Non-pigmented ciliary epithelial cell (primary cell): ENCODE data around the gene PDE1C.

Experiments
- DNase-seq: peaks from one replicate; pipeline ENCODE4 v3.0.0-alpha.2; 2010; ENCODE audit warnings: low read depth

PDE1C gene

GRCh38 chr7:31991406-31991805 lies 78.8 kb downstream of the PDE1C start:
- DNase-seq, result no peak

- DNase-seq, result no peak
Observed at GRCh38 chr7:31986878-31987518, 83.2 kb downstream of the PDE1C start.

GRCh38 chr7:31982962-31983361 lies 87.2 kb downstream of the PDE1C start:
- no peak for DNase-seq

- DNase-seq, result no peak
Observed at GRCh38 chr7:31981874-31982390, 88.3 kb downstream of the PDE1C start.

DNA sequence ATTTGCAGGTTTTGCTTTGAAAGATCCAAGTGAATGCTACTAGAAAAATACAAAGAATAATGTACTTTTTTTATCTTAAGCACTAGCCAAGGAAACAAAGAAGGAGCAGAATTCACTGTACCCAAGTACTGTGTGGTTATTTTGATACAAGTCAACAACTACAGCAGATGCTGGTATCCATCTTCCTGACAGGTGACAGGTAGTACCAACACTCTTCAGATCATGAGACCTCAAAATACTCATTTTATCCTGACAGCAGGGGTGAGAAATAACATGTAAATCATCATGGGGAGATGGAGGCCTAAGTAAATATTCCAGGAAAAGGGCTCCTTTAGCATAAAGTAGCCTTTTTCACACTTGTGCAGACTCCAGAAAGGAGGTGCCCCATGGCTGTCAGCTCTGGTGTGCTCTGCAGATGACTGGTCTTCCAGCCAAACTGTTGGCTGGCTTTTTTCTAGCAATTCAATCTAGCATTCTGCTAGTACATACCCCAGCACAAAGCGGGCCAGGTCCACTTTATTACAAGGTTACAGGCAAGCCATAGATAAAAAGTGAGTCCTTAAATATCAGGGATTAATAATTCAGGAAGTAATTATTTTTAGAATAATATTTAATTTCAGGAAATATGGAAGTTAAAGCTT lies 90.4 kb downstream of the PDE1C start:
- DNase-seq, result no peak

GRCh38 chr7:31975546-31975945 lies 94.7 kb downstream of the PDE1C start:
- DNase-seq, result no peak

GRCh38 chr7:31974351-31974750 lies 95.9 kb downstream of the PDE1C start:
- no peak for DNase-seq

DNA sequence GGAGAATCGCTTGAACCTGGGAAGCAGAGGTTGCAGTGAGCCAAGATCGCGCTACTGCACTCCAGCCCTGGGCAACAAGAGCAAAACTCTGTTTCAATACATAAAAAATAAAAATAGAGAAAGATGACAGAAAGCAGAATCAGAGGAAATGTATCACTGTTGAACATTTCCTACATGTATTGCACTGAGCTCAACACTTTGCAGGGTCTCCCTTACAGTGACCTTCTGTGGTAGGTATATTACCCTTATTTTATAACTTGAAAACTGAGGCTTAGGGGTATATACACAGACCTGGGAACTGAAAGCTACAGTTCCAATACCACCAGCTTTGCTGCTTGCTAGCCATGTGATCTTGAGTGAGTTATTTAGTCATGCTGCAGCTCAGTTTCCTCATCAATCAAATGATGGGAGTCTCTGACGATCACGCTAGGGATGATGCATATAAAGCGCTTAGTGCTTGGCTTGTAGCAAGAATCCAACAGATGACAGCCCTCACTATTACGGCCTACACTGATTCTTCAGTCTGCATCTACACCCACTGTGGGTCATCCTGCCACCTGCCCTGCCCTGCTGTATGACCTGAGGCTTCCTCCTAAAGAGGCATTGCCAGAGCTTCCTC lies 99.0 kb downstream of the PDE1C start:
- DNase-seq, result no peak

- DNase-seq, result no peak
Observed at GRCh38 chr7:31970501-31970900, 99.7 kb downstream of the PDE1C start.

- no peak for DNase-seq
Observed at GRCh38 chr7:31963569-31964175, 106.5 kb downstream of the PDE1C start.

- DNase-seq, result no peak
Observed at GRCh38 chr7:31962246-31962645, 108.0 kb downstream of the PDE1C start.

DNA sequence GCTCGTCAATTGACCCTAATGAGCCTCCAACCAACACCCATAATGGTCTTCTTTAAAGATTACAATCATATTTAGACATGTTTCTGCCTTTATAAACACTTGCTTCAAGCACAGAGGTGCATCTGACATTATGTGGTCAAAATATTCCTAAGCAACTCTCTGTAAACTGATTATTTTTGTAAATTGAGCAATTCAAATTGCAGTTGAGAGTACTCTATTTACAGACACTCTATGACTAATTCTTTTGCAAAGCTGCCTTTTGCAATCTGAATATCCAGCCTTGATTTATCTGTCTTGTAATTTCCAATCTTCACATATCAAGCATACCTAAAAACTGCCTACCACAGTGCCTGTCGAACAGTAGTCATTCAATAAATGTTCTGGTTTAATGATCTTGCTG lies 112.0 kb downstream of the PDE1C start:
- DNase-seq, result no peak

DNA sequence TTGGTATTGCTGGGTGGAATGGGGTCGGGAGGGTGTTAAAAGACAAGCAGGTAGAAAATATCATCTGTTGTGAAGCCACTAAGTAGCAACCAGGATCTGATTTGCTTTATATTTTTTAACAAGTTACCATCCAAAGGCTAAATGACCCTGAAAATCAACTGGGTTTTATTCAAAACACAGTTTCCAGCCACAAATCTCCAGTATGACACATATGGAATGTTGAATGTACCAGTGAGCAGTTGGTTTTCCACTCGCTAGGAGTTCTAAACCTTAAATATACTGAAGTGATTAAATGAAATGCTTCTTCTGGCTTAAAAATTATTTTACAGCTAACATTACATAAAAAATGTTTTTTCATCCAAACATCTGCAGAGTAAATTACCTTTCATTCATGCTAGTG lies 112.5 kb downstream of the PDE1C start:
- DNase-seq, result no peak

- no peak for DNase-seq
Observed at GRCh38 chr7:31957090-31957720, 113.0 kb downstream of the PDE1C start.

DNA sequence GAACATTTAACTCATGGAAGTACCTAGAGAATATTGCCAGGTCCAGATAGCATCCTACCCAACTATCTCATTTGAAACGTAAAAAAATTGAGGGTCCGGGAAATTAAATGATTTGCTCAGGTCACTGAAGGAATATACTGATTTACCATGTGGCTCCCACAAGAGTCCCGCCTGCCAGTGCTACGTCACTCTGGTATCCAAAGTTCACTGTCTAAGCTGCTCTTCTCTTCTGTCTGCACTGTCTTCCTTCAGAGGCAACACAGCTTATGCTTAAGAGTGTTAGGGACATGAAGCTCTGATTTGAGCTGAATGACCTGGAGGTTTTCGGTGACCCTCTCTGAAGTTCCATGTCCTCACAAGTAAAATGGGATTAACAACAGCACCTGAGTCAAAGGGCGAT lies 114.6 kb downstream of the PDE1C start:
- DNase-seq, result no peak

GRCh38 chr7:31955021-31955420 lies 115.2 kb downstream of the PDE1C start:
- no peak for DNase-seq

GRCh38 chr7:31954500-31954899 lies 115.7 kb downstream of the PDE1C start:
- DNase-seq, result no peak

- no peak for DNase-seq
Observed at GRCh38 chr7:31953432-31953831, 116.8 kb downstream of the PDE1C start.

DNA sequence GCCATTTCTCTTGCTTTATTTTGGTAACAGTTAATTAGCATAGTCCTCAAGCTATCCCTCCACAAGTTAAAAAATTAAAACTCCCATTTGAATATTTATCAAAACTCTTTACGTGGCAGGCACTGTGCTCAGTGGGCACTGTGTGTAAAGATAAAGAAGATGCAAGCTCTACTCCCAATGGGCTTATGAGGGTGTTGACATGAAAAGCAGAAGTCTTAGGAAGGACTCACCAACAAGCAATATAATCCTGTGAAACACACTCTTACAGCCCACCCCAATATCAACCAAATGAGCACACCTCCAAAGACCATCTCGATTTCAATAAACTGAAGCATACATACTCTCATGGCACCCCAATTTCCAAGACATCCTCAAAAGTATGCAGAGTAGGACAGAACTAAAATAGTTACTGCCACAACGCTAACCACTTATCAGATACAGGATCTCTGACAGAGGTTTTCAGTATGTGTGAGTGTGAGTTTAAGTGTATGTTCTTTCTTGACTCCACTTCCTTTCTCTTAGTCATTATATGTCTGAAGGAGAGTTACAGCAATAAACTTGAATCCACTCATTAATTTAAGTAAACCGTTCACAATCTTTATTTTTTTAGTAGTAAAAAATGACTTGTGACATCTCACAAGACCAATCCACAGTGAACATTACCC lies 120.0 kb downstream of the PDE1C start:
- DNase-seq, result no peak

- peak; percentile 35 for DNase-seq
Observed at GRCh38 chr7:31948029-31948428, 122.2 kb downstream of the PDE1C start.

DNA sequence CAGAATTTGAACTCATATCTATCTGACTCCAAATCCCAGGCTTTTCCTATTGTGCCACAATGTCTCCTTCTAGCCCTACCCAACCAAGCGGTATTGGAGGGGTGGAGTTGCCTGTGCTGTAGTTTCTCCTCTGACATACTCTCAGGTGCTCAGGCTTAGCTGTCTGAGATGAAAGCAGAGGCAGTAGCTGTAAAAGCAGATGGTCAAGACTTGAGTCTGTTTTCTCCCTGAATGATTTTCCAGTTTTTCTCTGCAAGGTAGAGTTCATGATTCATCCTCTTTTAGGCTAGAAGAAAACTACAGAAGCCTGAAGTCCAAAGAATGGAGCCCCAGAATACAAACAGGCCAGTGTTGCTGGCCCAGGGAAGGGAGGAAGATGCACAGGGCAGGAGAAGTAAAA lies 130.0 kb downstream of the PDE1C start:
- DNase-seq, result no peak

DNA sequence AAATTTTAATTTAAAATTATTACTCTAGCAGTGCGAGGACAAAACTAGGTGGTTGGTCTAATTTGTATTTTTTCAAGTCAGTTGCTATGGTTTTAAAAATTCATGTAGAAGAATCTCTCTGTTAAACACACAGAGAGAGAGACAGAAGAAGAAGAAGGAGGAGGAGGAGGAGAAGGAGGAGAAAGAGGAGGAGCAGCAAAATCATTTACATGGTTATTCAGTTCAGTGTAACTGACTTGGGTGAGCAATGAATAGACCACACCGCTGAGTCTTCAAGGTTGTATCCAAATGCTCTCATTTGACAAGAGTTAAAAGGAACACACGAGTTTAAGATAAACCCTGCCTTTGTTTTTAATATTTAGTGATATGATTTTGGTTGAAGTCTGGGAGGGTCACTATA lies 131.1 kb downstream of the PDE1C start:
- DNase-seq, result no peak
